ENCODE measurements around the gene WFDC8. TPM values are rescaled to one million over a fixed set of nuclear protein-coding genes. Genes with fewer than 3 reads are reported as not detected.

The WFDC8 gene
- total RNA-seq, 1 experiment from 2014 or later = not detected

DNA sequence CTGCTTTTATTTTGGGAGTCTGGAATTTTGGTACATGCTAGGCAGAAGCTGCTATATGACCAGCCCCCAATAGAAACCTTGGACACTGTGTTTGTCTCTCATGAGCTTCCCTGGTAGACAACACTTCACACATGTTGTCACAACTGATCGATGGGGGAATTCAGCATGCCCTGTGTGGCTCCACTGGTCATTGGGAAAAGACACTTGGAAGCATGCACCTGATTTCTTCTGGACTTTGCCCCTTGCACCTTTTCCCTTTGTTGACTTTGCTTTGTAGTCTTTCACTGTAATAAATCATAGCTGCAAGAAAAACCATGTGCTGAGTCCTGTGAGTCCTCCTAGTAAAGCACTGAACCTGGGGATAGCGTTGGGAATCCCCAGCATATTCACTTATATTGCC, 42.5 kb upstream of the WFDC8 start:
- no CpG with 5 or more reads among the region's 2 CpGs for WGBS (ENCODE audit: extremely low coverage, insufficient read length, low lambda C conversion rate)
- Histone ChIP-seq H4K20me1 (ENCODE audit: control insufficient read depth, insufficient read depth, insufficient read length) (no peaks in the 10 kb centered on the region), H3K4me2 (ENCODE audit: insufficient read depth, insufficient read length, low read length) (no peak overlapping the region), H3K14ac (ENCODE audit: insufficient read depth, low read length) (no peak overlapping the region), H3K4me1 (ENCODE audit: insufficient read depth, low read length) (no peaks in the 10 kb centered on the region), H2AK5ac (ENCODE audit: insufficient read length, low read length) (no peak overlapping the region), H3K4ac (ENCODE audit: low read depth, low read length) (no peak overlapping the region), H3K9me3 (ENCODE audit: control insufficient read depth, low read depth, low read length) (no peaks in the 10 kb centered on the region), H3K79me2 (ENCODE audit: insufficient read depth, low read length) (no peaks in the 10 kb centered on the region), H4K8ac (replicated peaks; ENCODE audit: insufficient read length, low read depth, low read length) (no peak overlapping the region), H3K9ac (ENCODE audit: extremely low read depth, insufficient read length, low read length) (no peak overlapping the region), H4K5ac (ENCODE audit: insufficient read length, low read depth, low read length) (no peak overlapping the region), H3K23ac (ENCODE audit: insufficient read length, low read depth, low read length) (no peak overlapping the region), H3K56ac (ENCODE audit: insufficient read length, low read depth, low read length) (no peak overlapping the region), H4K91ac (ENCODE audit: insufficient read length, low read depth, low read length) (no peak overlapping the region), H2BK15ac (ENCODE audit: low read depth, low read length) (no peak overlapping the region), H3K79me1 (ENCODE audit: insufficient read depth, low read depth, low read length, poor library complexity, severe bottlenecking) (no peaks in the 10 kb centered on the region), H2BK5ac (ENCODE audit: insufficient read length, low read length) (no peak overlapping the region), H2AFZ (ENCODE audit: low read length) (no peak overlapping the region), H3T11ph (ENCODE audit: low read length) (no peak overlapping the region), H3K23me2 (ENCODE audit: insufficient read length, low read depth, low read length, poor library complexity, severe bottlenecking) (no peaks in the 10 kb centered on the region), H3K27me3 (ENCODE audit: insufficient read depth, low read length) (no peaks in the 10 kb centered on the region), H2BK12ac (ENCODE audit: insufficient read length, low read depth, low read length) (no peak overlapping the region), H2BK120ac (ENCODE audit: low read depth, low read length, poor library complexity, severe bottlenecking) (no peak overlapping the region), H3K27ac (ENCODE audit: insufficient read length, low read depth, low read length) (no peak overlapping the region), H2BK20ac (ENCODE audit: low read depth, low read length, poor library complexity, severe bottlenecking) (no peak overlapping the region), H3K18ac (ENCODE audit: insufficient read length, low read depth, low read length) (no peak overlapping the region)
- Mint-ChIP-seq H3K36me3 (ENCODE audit: insufficient read depth in 1 of 3, low read depth in 3 of 3) (no peaks in the 10 kb centered on the region), H3K4me1 (no peaks in the 10 kb centered on the region), H3K27me3 (ENCODE audit: low read depth) (no peaks in the 10 kb centered on the region), H3K9me3 (peaks cover 0 to 2% of the 10 kb centered on the region in 2 experiments; a peak in 1 of 5 replicates), H3K4me3 (no peak overlapping the region), H3K27ac (no peak overlapping the region)
- no peak for DNase-seq
- TF ChIP-seq, protein P1, sequence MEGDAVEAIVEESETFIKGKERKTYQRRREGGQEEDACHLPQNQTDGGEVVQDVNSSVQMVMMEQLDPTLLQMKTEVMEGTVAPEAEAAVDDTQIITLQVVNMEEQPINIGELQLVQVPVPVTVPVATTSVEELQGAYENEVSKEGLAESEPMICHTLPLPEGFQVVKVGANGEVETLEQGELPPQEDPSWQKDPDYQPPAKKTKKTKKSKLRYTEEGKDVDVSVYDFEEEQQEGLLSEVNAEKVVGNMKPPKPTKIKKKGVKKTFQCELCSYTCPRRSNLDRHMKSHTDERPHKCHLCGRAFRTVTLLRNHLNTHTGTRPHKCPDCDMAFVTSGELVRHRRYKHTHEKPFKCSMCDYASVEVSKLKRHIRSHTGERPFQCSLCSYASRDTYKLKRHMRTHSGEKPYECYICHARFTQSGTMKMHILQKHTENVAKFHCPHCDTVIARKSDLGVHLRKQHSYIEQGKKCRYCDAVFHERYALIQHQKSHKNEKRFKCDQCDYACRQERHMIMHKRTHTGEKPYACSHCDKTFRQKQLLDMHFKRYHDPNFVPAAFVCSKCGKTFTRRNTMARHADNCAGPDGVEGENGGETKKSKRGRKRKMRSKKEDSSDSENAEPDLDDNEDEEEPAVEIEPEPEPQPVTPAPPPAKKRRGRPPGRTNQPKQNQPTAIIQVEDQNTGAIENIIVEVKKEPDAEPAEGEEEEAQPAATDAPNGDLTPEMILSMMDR (conservative IDR thresholded peaks at IDR 0.05) = no peak

Data from H9 (cell line).